Astrocyte of the spinal cord (primary cell): Measurements from ENCODE around the gene ANKRD60.
A peak's percentile ranks its signal among the peaks of the same experiment; 100 is the strongest.

Experiments
- DNase-seq: peaks from one replicate; pipeline ENCODE4 v3.0.0; 2011; ENCODE audit warnings: low read depth, low spot score
- H3K4me3 ChIP-seq: 2 replicates; pipeline ENCODE4 v1.5.1; 2011; ENCODE audit warnings: low read depth, mild to moderate bottlenecking, low read length, moderate library complexity
- CTCF ChIP-seq: IDR thresholded peaks from 2 replicates; pipeline ENCODE4 v1.5.1; 2012; ENCODE audit warnings: low read depth, mild to moderate bottlenecking, low read length, inconsistent platforms
- in situ Hi-C: cut with HindIII; loops from 2 replicates; pipeline ENCODE4 v1.10.0; 2017; ENCODE audit warnings: low sequenced_read_pairs

The ANKRD60 gene

GRCh38 chr20:58241766-58242465, 13.5 kb upstream of the ANKRD60 start:
- in situ Hi-C loops, result loop anchor here (25.0 kb wide), 2 partner anchors 420 to 595 kb away; partner anchors contain the start of gene STX16
- no peak for TF ChIP-seq CTCF
- no peak overlapping the region for H3K4me3 ChIP-seq
- no peak for DNase-seq

GRCh38 chr20:58240471-58240870, 12.0 kb upstream of the ANKRD60 start:
- in situ Hi-C loops, result loop anchor here (25.0 kb wide), 2 partner anchors 422 to 597 kb away; partner anchors contain the start of gene STX16
- no peak for DNase-seq
- no peak overlapping the region for H3K4me3 ChIP-seq
- no peak for TF ChIP-seq CTCF

- no peak overlapping the region for H3K4me3 ChIP-seq
- TF ChIP-seq CTCF, result no peak
- no peak for DNase-seq
- in situ Hi-C loops, result loop anchor here (25.0 kb wide), 2 partner anchors 423 to 598 kb away; partner anchors contain the start of gene STX16
Observed at GRCh38 chr20:58239216-58239615, 10.8 kb upstream of the ANKRD60 start.

GRCh38 chr20:58238490-58238889, 10.0 kb upstream of the ANKRD60 start:
- no peak for DNase-seq
- TF ChIP-seq CTCF, result no peak
- no peak overlapping the region for H3K4me3 ChIP-seq
- in situ Hi-C loops, result loop anchor here (25.0 kb wide), 2 partner anchors 424 to 599 kb away; partner anchors contain the start of gene STX16

- in situ Hi-C loops, result loop anchor here (25.0 kb wide), 2 partner anchors 425 to 600 kb away; partner anchors contain the start of gene STX16
- DNase-seq, result peak; percentile 72
- H3K4me3 ChIP-seq, result peak overlapping the region; percentile 7
- no peak for TF ChIP-seq CTCF
Observed at GRCh38 chr20:58237318-58238132, 9.1 kb upstream of the ANKRD60 start.

GRCh38 chr20:58236612-58237317, 8.3 kb upstream of the ANKRD60 start:
- peak; percentile 67 for DNase-seq
- peak; percentile 92 for TF ChIP-seq CTCF
- peak overlapping the region; percentile 40 for H3K4me3 ChIP-seq
- in situ Hi-C loops, result loop anchor here (25.0 kb wide), 2 partner anchors 426 to 601 kb away; partner anchors contain the start of gene STX16
